ENCODE data around the gene CCDC27. TPM values are rescaled to one million over a fixed set of nuclear protein-coding genes. Genes with fewer than 3 reads are reported as not detected.
"Not testable (repeated sequence)": the region's sequence is repeated elsewhere in the genome, so short reads cannot be mapped to it uniquely, and the experiment has no call there.

Gene CCDC27
- total RNA-seq, 1 donor from 2014 or later, result not detected

GRCh38 chr1:3803905-3804626 lies 51.8 kb downstream of the CCDC27 start:
- DNase-seq (ENCODE audit: low spot score), result no peak
- H4K20me1 ChIP-seq (ENCODE audit: low read depth), result no peaks in the 10 kb centered on the region
- no peak overlapping the region for H3K27ac Mint-ChIP-seq
- H3K9ac ChIP-seq, result no peak overlapping the region
- no peak overlapping the region for H2AFZ ChIP-seq (replicated peaks)
- no peaks in the 10 kb centered on the region for H3K36me3 Mint-ChIP-seq
- H3K4me1 ChIP-seq, result no peaks in the 10 kb centered on the region
- H3K27me3 ChIP-seq, result peaks cover 4% of the 10 kb centered on the region
- H3K4me2 ChIP-seq, result no peak overlapping the region
- H3K4me3 ChIP-seq, result no peak overlapping the region
- H3K27me3 Mint-ChIP-seq (ENCODE audit: insufficient read depth, low read depth), result peaks cover 13% of the 10 kb centered on the region
- no peak for TF ChIP-seq EZH2phosphoT487 (IDR thresholded peaks at IDR 0.05)
- TF ChIP-seq EZH2 (IDR thresholded peaks at IDR 0.05), result no peak
- TF ChIP-seq CTCF (IDR thresholded peaks at IDR 0.05), result no peak
- H3F3A ChIP-seq (ENCODE audit: low read depth), result no peaks in the 10 kb centered on the region
- peaks cover 38% of the 10 kb centered on the region for H3K9me3 Mint-ChIP-seq
- H3K4me3 Mint-ChIP-seq, result no peak overlapping the region
- no peaks in the 10 kb centered on the region for H3K9me3 ChIP-seq (ENCODE audit: low read depth)
- no peaks in the 10 kb centered on the region for H3K79me2 ChIP-seq (ENCODE audit: low read depth)
- H3K4me1 Mint-ChIP-seq, result peaks cover 11% of the 10 kb centered on the region
- H3K36me3 ChIP-seq, result no peaks in the 10 kb centered on the region
- no peak overlapping the region for H3K27ac ChIP-seq

DNA sequence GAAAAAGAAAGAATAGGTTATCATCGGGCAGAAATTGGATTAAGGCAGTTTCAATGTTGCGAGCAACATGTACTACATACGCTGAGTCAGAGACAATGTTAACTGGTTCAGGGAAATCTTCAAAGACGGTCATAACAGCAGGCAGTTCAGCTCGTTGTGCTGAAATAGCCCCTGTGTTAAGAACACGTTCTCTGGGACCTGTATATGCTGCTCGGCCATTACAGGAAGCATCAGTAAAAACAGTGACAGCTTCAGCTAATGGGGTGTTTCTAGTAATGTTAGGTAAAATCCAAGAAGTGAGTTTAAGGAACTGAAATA lies 52.3 kb downstream of the CCDC27 start:
- peaks cover 13% of the 10 kb centered on the region for H3K27me3 Mint-ChIP-seq (ENCODE audit: insufficient read depth, low read depth)

GRCh38 chr1:3805038-3805437 lies 52.8 kb downstream of the CCDC27 start:
- no peaks in the 10 kb centered on the region for H3F3A ChIP-seq (ENCODE audit: low read depth)
- H3K27ac Mint-ChIP-seq, result no peak overlapping the region
- peaks cover 11% of the 10 kb centered on the region for H3K4me1 Mint-ChIP-seq
- no peak overlapping the region for H3K27ac ChIP-seq
- no peaks in the 10 kb centered on the region for H3K4me1 ChIP-seq
- H3K4me2 ChIP-seq, result no peak overlapping the region
- H3K36me3 Mint-ChIP-seq, result no peaks in the 10 kb centered on the region
- H3K4me3 Mint-ChIP-seq, result no peak overlapping the region
- no peak overlapping the region for H2AFZ ChIP-seq (replicated peaks)
- H3K9ac ChIP-seq, result no peak overlapping the region
- no peaks in the 10 kb centered on the region for H3K79me2 ChIP-seq (ENCODE audit: low read depth)
- H3K9me3 ChIP-seq (ENCODE audit: low read depth), result no peaks in the 10 kb centered on the region
- TF ChIP-seq CTCF (IDR thresholded peaks at IDR 0.05), result no peak
- no peak for TF ChIP-seq EZH2phosphoT487 (IDR thresholded peaks at IDR 0.05)
- TF ChIP-seq EZH2 (IDR thresholded peaks at IDR 0.05), result no peak
- peaks cover 34% of the 10 kb centered on the region for H3K9me3 Mint-ChIP-seq
- no peak overlapping the region for H3K4me3 ChIP-seq
- no peaks in the 10 kb centered on the region for H4K20me1 ChIP-seq (ENCODE audit: low read depth)
- H3K27me3 ChIP-seq, result peaks cover 4% of the 10 kb centered on the region
- H3K36me3 ChIP-seq, result no peaks in the 10 kb centered on the region
- DNase-seq (ENCODE audit: low spot score), result no peak
- peaks cover 14% of the 10 kb centered on the region for H3K27me3 Mint-ChIP-seq (ENCODE audit: insufficient read depth, low read depth)

More for the DNA sequence above, 52.3 kb downstream of the CCDC27 start:
- H3K27ac Mint-ChIP-seq; H3F3A ChIP-seq (ENCODE audit: low read depth); H3K9ac ChIP-seq; H3K27me3 ChIP-seq; H3K36me3 Mint-ChIP-seq; H3K4me1 ChIP-seq; H2AFZ ChIP-seq (replicated peaks); H3K4me3 Mint-ChIP-seq; H3K4me3 ChIP-seq; H3K27ac ChIP-seq; H3K79me2 ChIP-seq (ENCODE audit: low read depth); H4K20me1 ChIP-seq (ENCODE audit: low read depth); H3K36me3 ChIP-seq; DNase-seq (ENCODE audit: low spot score); H3K4me2 ChIP-seq; H3K9me3 ChIP-seq (ENCODE audit: low read depth): not testable (repeated sequence)
- Mint-ChIP-seq H3K9me3 (peaks cover 36% of the 10 kb centered on the region), H3K4me1 (peaks cover 11% of the 10 kb centered on the region)

DNA sequence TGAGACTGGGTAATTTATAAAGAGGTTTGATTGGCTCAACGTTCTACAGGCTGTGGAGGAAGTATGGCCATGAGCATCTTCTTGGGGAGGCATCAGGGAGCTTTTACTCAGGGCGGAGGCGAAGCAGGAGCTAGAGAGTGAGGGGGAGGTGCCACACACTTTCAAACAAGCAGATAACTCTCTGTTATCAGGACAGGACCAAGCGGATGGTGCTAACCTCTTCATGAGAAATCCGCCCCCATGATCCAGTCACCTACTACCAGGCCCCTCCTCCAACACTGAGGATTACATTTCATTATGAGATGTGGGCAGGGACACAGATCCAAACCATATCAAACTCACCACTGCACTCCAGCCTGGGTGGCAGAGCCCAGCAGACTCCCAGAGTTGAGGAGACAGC lies 55.5 kb downstream of the CCDC27 start:
- no peak overlapping the region for H3K4me2 ChIP-seq
- H3F3A ChIP-seq (ENCODE audit: low read depth), result no peaks in the 10 kb centered on the region
- peaks cover 23% of the 10 kb centered on the region for H3K9me3 Mint-ChIP-seq
- no peak for TF ChIP-seq CTCF (IDR thresholded peaks at IDR 0.05)
- no peak for TF ChIP-seq EZH2 (IDR thresholded peaks at IDR 0.05)
- no peak for TF ChIP-seq EZH2phosphoT487 (IDR thresholded peaks at IDR 0.05)
- no peak overlapping the region for H3K4me3 Mint-ChIP-seq
- H3K4me1 ChIP-seq, result no peaks in the 10 kb centered on the region
- H3K27me3 Mint-ChIP-seq (ENCODE audit: insufficient read depth, low read depth), result peaks cover 12% of the 10 kb centered on the region
- no peak overlapping the region for H3K4me3 ChIP-seq
- no peak for DNase-seq (ENCODE audit: low spot score)
- peaks cover 2% of the 10 kb centered on the region for H3K27me3 ChIP-seq
- no peak overlapping the region for H3K27ac Mint-ChIP-seq
- peaks cover 15% of the 10 kb centered on the region for H3K4me1 Mint-ChIP-seq
- no peaks in the 10 kb centered on the region for H3K9me3 ChIP-seq (ENCODE audit: low read depth)
- H3K27ac ChIP-seq, result no peak overlapping the region
- no peak overlapping the region for H2AFZ ChIP-seq (replicated peaks)
- no peak overlapping the region for H3K9ac ChIP-seq
- no peaks in the 10 kb centered on the region for H4K20me1 ChIP-seq (ENCODE audit: low read depth)
- H3K36me3 ChIP-seq, result no peaks in the 10 kb centered on the region
- H3K79me2 ChIP-seq (ENCODE audit: low read depth), result no peaks in the 10 kb centered on the region
- no peaks in the 10 kb centered on the region for H3K36me3 Mint-ChIP-seq

Data from neural progenitor cell (in vitro differentiated cells).